ENCODE results near the gene MSI2.

Gene MSI2

DNA sequence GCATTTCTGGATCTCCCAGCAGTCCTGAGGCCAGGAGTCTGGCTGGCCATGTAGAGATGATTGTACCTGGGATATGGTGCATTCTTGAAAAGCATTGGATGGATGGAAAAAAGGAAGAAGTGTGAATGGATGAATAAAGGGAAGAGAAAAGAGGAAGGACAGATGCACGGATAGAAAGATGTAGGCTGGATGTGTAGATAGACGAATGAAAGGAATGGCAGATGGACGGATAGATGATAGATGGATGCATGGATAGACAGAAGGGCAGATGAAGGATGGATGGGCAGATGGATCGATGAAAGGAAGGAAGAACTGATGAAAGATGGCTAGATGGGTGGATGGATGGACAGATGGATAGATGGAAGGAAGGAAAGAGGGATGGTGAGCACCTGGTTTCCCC lies 210.9 kb downstream of the MSI2 start:
- H3K27me3 ChIP-seq (ENCODE audit: insufficient read depth, low read length), result no peaks in the 10 kb centered on the region
- H3K9me3 ChIP-seq (ENCODE audit: low read length), result no peaks in the 10 kb centered on the region
- H2AFZ ChIP-seq (ENCODE audit: low read depth, low read length), result no peak overlapping the region
- peaks cover 72% of the 10 kb centered on the region for H3K4me1 ChIP-seq (ENCODE audit: insufficient read depth, low read length)
- no peak overlapping the region for H3K4me3 ChIP-seq (ENCODE audit: low read length)
- H3K36me3 ChIP-seq (ENCODE audit: insufficient read depth, low read length), result peaks cover 2% of the 10 kb centered on the region

DNA sequence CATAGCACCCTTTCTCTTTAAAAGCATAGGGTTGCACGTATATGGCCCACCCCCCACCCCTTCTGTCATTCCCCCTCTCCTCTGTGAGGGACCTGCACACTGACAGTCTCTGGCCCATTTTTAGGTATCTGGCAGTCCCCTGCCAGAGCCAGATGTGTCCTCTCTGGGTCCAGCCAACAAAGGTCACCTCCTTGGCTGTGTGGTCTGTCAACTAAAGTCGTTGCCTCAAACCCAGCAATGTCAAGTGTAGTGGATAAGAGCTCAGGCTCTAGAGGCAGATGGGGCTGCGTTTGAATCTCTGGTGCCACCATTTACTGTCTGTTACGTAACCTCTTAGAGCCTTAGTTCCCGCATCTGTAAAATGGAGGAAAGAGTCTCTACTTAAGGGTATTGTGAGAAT lies 211.5 kb downstream of the MSI2 start:
- H2AFZ ChIP-seq (ENCODE audit: low read depth, low read length), result no peak overlapping the region
- H3K4me1 ChIP-seq (ENCODE audit: insufficient read depth, low read length), result peaks cover 72% of the 10 kb centered on the region
- H3K4me3 ChIP-seq (ENCODE audit: low read length), result no peak overlapping the region
- no peaks in the 10 kb centered on the region for H3K27me3 ChIP-seq (ENCODE audit: insufficient read depth, low read length)
- H3K9me3 ChIP-seq (ENCODE audit: low read length), result no peaks in the 10 kb centered on the region
- H3K36me3 ChIP-seq (ENCODE audit: insufficient read depth, low read length), result peaks cover 2% of the 10 kb centered on the region

DNA sequence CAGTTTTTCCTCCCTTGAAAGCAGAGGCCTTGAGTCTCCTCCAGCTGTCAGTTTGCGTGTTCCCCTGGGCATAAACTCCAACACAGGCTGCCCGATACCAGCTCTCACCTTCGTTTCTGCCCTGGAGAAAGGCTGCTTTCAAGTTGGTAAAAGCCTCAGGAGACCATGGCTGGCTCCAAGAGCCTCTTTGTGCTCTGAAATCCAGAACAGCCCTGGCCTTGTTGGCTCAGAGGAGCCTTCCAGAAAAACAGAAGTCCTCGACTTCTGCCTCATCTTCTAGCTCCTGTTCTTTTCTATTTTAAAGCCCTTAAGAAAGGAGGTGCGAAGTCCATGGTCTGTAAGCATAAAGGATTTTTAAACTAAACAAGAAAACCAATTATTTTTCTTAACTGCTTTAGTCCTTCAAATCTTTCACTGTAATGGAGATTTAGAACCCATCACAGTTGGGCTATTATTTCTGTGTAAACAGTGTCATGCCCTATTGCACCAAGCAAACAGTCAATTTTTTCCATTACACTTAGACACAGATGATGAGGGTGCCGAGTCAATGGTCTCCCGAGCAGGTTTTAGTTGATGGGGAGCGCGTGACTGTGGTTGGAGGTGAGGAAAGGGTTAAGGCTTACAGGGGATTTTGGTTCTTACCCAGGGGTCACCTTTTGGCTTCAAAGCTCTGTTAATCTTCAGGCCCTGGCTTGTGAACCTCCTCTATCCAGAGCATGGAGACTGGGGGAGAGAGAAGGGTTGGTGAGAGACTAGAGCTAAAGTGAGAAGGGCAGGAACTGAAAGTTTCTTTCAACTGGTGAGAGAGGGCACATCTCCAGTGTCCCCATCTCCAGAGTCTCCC lies 212.8 kb downstream of the MSI2 start:
- H2AFZ ChIP-seq (ENCODE audit: low read depth, low read length), result no peak overlapping the region
- H3K9me3 ChIP-seq (ENCODE audit: low read length), result no peaks in the 10 kb centered on the region
- peaks cover 77% of the 10 kb centered on the region for H3K4me1 ChIP-seq (ENCODE audit: insufficient read depth, low read length)
- no peak overlapping the region for H3K4me3 ChIP-seq (ENCODE audit: low read length)
- H3K27me3 ChIP-seq (ENCODE audit: insufficient read depth, low read length), result no peaks in the 10 kb centered on the region
- H3K36me3 ChIP-seq (ENCODE audit: insufficient read depth, low read length), result peaks cover 2% of the 10 kb centered on the region

DNA sequence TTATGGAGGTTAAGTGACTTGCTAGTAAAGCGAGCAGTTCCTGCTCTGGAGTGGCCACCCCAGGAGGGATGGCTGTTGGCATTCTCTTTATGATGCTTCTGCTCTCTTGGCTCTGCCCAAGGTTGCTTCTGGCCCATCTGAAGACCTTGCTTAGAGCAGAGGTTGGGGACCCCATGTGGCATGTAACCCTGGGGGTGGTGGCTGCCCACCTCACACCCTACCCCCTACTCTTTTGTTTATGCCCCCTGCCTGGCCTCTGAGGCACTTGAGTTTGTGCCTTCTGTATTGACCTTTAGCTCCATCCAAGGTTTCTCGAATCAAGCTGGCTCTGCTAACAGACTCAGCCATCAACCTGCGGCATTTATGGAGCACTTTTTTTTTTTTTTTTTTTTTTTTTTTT lies 214.6 kb downstream of the MSI2 start:
- H3K27me3 ChIP-seq (ENCODE audit: insufficient read depth, low read length), result no peaks in the 10 kb centered on the region
- H3K9me3 ChIP-seq (ENCODE audit: low read length), result no peaks in the 10 kb centered on the region
- H3K36me3 ChIP-seq (ENCODE audit: insufficient read depth, low read length), result peaks cover 2% of the 10 kb centered on the region
- H3K4me3 ChIP-seq (ENCODE audit: low read length), result no peak overlapping the region
- no peak overlapping the region for H2AFZ ChIP-seq (ENCODE audit: low read depth, low read length)
- peaks cover 73% of the 10 kb centered on the region for H3K4me1 ChIP-seq (ENCODE audit: insufficient read depth, low read length)

DNA sequence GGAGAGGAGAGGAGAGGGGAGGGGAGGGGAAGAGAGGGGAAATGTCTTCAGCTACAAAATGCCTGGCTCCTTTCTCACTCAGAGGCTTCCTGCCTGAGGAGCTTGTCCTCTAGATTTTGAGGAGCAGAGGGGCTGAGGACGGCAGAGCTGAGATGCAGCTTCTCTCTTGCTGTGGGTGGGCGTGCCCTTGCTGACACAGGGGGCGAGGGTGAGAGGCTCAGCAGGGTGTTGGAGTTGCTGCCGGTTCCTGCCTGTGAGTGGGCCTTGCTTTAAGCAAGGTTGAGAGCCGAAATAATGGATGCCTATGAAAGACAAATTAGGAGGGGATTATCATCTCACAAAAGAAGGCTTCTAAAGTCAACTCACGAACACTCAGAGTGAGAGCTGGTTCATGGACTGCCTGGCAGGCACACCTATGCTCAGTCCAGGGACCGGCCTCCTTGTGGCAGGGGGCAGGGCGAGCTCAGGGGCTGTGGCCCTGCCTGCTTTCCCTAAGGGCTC lies 215.6 kb downstream of the MSI2 start:
- H3K27me3 ChIP-seq (ENCODE audit: insufficient read depth, low read length), result no peaks in the 10 kb centered on the region

DNA sequence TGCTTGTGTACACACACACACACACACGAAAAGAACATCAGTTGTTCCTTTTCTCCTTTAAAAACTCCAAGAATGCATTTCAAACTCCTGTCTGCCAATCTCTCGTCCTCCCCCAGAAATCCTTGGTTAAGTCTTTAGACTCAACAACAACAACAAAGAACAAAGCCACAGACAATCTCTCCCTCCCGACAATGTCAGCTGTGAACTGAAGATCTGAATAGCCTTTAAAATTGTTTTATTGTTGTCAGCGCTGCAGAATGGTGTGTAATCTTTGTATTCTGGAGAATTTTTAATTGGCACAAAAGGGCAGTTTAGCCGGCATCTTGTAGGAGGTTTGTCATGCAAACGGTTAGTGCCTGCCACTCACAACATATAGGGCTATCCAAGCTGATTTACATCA lies 219.5 kb downstream of the MSI2 start:
- Histone ChIP-seq H3K27me3 (ENCODE audit: insufficient read depth, low read length) (no peaks in the 10 kb centered on the region), H3K4me3 (ENCODE audit: low read length) (no peak overlapping the region), H3K4me1 (ENCODE audit: insufficient read depth, low read length) (peaks cover 63% of the 10 kb centered on the region), H2AFZ (ENCODE audit: low read depth, low read length) (no peak overlapping the region), H3K9me3 (ENCODE audit: low read length) (no peaks in the 10 kb centered on the region), H3K36me3 (ENCODE audit: insufficient read depth, low read length) (peaks cover 4% of the 10 kb centered on the region)

More for the DNA sequence above, 215.6 kb downstream of the MSI2 start:
- peaks cover 73% of the 10 kb centered on the region for H3K4me1 ChIP-seq (ENCODE audit: insufficient read depth, low read length)
- peaks cover 2% of the 10 kb centered on the region for H3K36me3 ChIP-seq (ENCODE audit: insufficient read depth, low read length)
- no peaks in the 10 kb centered on the region for H3K9me3 ChIP-seq (ENCODE audit: low read length)
- H3K4me3 ChIP-seq (ENCODE audit: low read length), result no peak overlapping the region
- no peak overlapping the region for H2AFZ ChIP-seq (ENCODE audit: low read depth, low read length)

DNA sequence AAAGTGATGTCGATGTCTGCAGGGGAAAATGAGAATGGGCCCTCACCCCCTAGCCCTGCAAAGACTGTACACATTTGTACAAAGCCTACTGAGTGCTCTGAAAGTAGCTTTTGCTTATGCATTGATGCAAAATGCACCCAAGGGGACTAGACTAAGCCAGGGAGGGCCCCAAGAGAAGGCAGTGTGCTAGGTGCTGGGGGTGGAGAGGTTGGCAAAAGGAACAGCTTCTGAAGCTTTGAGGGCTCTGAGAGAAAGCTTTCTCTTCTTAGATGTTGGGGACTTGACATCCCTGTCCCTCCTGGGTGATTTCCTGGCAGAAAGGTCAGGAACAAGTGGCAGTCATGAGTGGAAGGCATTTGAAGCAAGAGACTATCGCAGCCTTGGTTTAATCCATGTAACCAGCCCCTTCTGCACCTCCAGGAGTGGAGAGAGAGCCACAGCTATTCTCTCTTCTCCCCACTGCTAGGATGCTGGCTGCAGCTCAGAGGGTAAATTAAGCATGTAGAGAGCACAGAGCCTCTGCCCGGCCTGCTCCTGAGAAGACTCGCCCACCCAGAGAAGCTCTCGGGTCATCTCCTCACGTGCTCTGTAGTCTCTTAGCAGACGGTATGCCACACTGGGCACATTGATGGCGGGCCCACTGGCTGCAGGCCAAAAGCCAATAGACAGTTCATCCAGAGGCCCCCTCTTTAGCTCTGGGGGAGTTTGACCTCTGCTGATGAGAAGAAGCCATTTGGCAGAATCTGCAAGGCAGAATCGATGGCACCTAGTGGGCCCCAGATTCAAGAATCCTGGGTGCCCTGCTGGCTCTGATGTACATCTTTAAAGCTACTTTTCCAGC lies 221.4 kb downstream of the MSI2 start:
- Histone ChIP-seq H3K4me1 (ENCODE audit: insufficient read depth, low read length) (peaks cover 51% of the 10 kb centered on the region), H2AFZ (ENCODE audit: low read depth, low read length) (no peak overlapping the region), H3K9me3 (ENCODE audit: low read length) (no peaks in the 10 kb centered on the region), H3K36me3 (ENCODE audit: insufficient read depth, low read length) (peaks cover 4% of the 10 kb centered on the region), H3K27me3 (ENCODE audit: insufficient read depth, low read length) (no peaks in the 10 kb centered on the region), H3K4me3 (ENCODE audit: low read length) (no peak overlapping the region)

DNA sequence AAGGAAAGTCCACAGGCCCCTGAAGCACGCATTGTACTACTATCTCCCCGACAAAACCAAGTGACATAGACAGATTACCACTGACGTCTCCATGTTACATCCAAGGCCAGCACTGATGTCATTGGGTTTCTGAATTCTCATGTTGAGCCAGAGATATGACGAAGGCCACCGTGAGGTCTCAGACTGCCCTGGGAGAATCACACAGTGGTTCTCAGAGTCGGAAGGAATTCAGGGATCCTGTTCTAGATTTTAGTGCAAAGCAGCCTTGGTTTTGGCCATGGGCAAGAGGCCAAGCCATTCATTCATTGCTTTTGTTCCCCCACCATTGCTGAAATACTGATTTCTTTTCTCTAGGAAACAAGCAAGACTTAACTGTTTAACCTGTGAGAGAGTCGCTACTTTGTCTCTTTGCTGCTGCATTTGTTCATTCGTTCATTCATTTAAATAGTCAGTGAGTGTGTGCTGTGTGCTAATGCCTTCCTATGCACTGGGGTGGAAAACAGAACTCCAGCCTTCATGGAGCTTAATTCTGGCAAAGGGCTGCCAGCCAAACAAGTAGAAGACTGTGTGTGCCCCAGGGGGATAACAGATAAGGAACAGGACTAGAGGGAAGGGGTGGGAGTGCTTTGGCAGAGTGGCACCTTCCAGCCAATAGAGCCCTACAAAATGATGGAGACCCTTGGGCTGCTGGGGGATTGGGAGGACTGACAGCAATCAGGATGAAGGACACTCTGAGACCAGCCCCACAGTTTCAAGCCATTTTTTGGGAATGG lies 222.3 kb downstream of the MSI2 start:
- Histone ChIP-seq H3K4me3 (ENCODE audit: low read length) (no peak overlapping the region), H3K4me1 (ENCODE audit: insufficient read depth, low read length) (peaks cover 45% of the 10 kb centered on the region), H3K36me3 (ENCODE audit: insufficient read depth, low read length) (peaks cover 4% of the 10 kb centered on the region), H3K27me3 (ENCODE audit: insufficient read depth, low read length) (no peaks in the 10 kb centered on the region), H3K9me3 (ENCODE audit: low read length) (no peaks in the 10 kb centered on the region), H2AFZ (ENCODE audit: low read depth, low read length) (no peak overlapping the region)

DNA sequence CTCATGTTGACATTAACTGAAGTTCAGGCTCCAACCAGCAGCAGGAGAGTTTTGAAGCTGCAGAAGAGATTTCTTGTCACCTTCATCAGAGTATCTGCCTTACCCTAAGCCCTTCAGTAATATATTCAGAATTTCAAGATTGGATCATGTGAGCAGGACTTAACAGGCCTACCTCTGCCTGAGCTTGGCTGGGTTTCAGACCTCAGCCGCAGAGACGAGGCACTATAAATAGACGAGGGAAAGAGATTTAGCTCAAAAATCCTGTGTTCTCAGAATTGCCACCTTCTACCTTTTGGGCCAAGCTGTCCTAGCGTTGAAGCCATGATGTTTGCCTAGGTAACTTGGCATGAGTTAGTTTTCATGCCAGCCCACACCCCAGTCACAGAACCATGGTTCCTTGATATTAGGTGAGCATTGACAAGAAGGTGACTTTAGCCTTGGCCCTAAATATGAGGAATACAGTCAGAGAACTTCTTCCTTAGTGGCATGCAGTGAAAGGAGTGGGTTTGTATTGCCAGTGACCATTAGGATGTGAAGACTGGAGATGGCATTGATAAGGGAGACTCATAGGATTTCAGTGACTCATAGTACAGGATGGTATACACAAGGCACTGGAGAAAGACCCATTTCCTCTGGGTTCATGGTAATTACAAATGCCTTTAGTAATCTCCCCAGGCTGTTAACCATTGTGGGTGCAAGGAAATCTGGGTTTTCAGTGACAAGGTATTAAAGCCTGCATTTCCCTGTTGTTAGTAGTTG lies 224.3 kb downstream of the MSI2 start:
- H3K4me1 ChIP-seq (ENCODE audit: insufficient read depth, low read length), result peaks cover 34% of the 10 kb centered on the region
- H3K36me3 ChIP-seq (ENCODE audit: insufficient read depth, low read length), result peaks cover 4% of the 10 kb centered on the region
- no peak overlapping the region for H2AFZ ChIP-seq (ENCODE audit: low read depth, low read length)
- H3K4me3 ChIP-seq (ENCODE audit: low read length), result no peak overlapping the region
- H3K9me3 ChIP-seq (ENCODE audit: low read length), result no peaks in the 10 kb centered on the region
- no peaks in the 10 kb centered on the region for H3K27me3 ChIP-seq (ENCODE audit: insufficient read depth, low read length)

DNA sequence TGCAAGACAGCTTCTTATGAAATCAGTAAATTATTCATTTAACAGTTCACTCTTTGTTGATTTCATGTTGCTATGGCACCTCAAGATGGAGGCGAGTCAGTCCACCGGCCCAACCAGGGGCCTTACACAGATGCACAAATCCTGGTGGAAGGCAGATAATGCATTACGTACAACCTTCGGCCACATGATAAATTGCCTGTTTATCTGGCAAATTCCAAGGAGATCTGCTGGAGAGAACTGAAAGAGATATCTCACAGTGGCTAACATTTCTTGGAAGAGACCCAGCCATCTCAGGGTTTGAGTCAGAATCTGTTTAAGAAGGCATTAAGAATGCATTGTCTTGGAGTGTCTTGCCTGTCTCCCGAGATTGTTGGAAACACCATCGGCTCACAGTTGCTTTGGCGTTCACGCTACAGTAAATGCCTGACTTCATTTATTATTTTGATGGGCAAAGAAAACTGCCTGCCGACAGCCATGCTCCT lies 225.6 kb downstream of the MSI2 start:
- Histone ChIP-seq H3K27me3 (ENCODE audit: insufficient read depth, low read length) (no peaks in the 10 kb centered on the region), H3K9me3 (ENCODE audit: low read length) (no peaks in the 10 kb centered on the region), H3K4me1 (ENCODE audit: insufficient read depth, low read length) (peaks cover 34% of the 10 kb centered on the region), H2AFZ (ENCODE audit: low read depth, low read length) (no peak overlapping the region), H3K4me3 (ENCODE audit: low read length) (no peak overlapping the region), H3K36me3 (ENCODE audit: insufficient read depth, low read length) (peaks cover 4% of the 10 kb centered on the region)

DNA sequence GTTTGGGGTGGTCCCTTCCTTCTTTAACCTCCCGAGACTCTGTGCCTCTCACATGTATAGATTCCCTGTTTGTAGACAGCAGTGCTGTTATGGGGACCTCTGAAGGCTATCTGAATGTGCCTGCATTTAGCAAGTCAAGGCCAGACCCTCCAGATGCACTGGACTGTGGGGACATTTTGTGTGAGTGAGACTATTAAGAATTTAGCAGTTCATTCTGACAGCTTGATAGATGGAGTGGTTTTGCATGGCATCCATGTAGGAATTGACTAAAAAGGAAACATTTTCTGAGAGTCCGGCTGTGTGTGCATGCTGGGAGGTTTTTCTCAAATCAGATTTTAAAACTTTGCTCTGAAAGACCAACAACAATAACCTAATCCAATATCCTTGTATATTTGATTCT lies 226.3 kb downstream of the MSI2 start:
- H3K27me3 ChIP-seq (ENCODE audit: insufficient read depth, low read length), result no peaks in the 10 kb centered on the region
- peaks cover 33% of the 10 kb centered on the region for H3K4me1 ChIP-seq (ENCODE audit: insufficient read depth, low read length)
- no peaks in the 10 kb centered on the region for H3K9me3 ChIP-seq (ENCODE audit: low read length)
- no peak overlapping the region for H3K4me3 ChIP-seq (ENCODE audit: low read length)
- H3K36me3 ChIP-seq (ENCODE audit: insufficient read depth, low read length), result peaks cover 4% of the 10 kb centered on the region
- H2AFZ ChIP-seq (ENCODE audit: low read depth, low read length), result no peak overlapping the region

DNA sequence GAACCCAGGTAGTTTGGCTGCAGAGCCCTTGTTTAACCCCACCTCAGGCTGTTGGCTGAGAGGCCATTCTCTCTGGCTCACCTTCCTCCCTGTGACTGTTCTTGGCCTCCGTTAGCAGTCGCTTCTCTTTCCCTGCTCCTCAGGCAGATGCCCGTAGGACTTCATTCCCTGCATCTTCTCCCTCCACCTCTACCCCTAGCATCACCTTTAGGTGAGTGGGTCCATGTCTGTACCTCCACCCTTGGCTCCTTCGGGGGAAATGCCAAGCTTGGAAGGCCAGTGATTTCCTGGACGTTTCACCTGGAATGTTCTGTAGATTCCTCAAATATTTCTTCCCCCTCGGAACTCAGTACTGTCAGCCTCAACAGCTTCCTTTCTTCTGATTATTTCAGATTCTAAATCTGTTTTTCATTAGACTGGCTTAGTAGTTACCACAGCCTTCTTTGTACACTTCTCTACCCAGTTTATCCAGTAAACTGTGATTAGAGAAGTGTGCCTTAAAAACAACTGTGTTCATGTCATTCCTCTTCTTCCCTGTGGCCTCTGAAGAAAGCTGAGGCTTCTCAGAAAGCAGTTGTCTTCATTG lies 227.9 kb downstream of the MSI2 start:
- no peaks in the 10 kb centered on the region for H3K27me3 ChIP-seq (ENCODE audit: insufficient read depth, low read length)
- no peak overlapping the region for H2AFZ ChIP-seq (ENCODE audit: low read depth, low read length)
- H3K4me3 ChIP-seq (ENCODE audit: low read length), result no peak overlapping the region
- H3K36me3 ChIP-seq (ENCODE audit: insufficient read depth, low read length), result no peaks in the 10 kb centered on the region
- peaks cover 28% of the 10 kb centered on the region for H3K4me1 ChIP-seq (ENCODE audit: insufficient read depth, low read length)
- H3K9me3 ChIP-seq (ENCODE audit: low read length), result no peaks in the 10 kb centered on the region
